NCI-H2107 treated with DMSO at 0.1 percent for 48 hours (cell line): ENCODE measurements around the gene PDZD4.

Experiments used
- DNase-seq: peaks from one replicate; lab custom pipeline; 2025; ENCODE audit not compliant: unreplicated experiment; lab: John Stamatoyannopoulos, UW

PDZD4 gene

DNA sequence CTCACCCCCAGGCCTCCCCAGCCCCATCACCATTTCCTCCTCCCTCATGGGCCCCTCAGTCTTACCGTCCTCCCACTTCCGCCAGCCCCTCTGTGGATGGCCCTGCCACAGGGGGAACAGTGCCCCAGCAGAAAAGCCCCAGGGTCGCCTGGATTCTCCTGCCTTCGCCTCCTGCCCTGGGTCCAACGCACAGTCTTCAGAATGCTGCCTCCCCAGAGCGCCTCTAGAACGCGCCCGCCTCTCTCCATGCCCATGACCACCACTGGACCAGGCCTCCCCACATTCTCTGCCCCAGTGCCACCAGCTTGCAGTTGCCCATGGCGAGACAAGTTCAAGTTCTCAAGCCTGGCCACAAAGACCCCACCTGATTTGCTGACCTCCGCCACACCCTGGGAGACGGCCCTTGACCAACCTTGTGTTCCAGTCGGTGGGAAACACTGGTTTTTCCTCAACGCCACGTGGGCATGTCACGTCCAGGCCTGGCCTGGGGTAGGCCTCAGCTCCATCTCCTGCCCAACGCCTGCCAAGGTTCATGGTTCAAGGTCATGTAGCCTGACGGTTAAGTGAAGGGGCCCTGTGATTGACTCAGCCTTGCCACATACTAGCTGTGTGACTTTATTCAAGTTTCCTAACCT lies 66.9 kb downstream of the PDZD4 start:
- no peak for DNase-seq

DNA sequence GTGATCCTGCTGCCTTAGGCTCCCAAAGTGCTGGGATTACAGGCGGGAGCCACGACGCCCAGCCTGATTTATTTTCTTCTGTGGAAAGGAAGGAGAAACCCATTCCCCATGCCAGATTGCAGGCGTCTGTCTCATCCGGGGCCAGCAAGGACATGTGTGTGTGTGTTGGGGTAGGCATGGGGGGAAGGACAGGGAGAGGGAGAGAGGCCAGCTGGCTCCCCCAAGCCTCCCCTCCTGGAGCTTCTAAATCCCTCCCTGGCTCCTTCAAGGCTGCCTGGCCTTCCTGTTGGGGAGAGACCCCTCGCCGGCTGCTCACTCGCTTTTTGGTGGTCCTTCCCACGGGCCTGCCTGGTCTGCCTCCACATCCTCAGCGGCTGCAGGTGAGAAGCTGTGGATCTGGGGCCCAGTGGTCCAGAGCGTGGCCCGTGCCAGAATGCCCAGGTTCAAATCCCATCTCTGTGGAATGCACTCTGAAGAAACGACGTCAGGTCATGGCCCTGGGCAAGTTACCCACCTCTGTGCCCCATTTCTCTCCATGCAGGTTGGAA lies 67.6 kb downstream of the PDZD4 start:
- DNase-seq = no peak

DNA sequence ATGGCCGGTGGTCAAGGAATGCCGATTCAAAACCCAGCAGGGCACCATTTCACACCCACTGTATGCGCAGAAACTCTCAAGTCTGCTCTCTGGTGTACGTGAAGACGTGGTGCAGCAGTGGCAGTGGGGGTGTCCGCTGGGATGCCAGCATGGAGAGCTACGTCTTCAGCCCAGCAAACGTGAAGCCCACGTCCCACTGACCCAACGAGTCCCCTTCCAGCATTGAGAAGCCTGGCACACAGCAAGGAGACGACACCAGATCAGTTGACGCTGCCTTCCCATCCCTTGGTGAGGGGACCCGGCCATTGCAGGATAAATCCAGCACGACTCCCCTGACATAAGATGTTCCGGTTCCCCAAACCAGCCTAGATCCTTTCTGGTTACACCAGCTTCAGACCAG lies 68.5 kb downstream of the PDZD4 start:
- DNase-seq = no peak

DNA sequence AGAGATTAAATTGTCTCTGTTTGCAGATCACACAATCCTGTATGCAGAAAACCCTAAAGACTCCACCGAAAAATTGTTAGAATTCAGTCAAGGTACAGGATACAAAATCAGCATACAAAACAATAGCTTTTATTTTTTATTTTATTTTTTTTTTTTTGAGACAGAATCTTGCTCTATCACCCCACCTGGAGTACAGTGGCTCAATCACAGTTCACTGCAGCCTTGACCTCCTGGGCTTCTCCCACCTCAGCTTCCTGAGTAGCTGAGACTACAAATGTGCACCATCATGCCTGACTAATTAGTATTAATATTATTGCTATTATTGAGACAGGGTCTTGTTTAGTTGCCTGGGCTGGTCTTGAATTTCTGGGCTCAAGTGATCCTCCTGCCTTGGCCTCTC lies 75.2 kb downstream of the PDZD4 start:
- no peak for DNase-seq
